Transverse colon (tissue), 4 donors: ENCODE data around the gene HMCN1.

ENCODE experiments used
- CTCF ChIP-seq, 5 experiments: fragments of 200-600 bp in 3 of 5; fragments of 450-650 bp in 2 of 5; sonication (generic) in 3 of 5; IDR thresholded peaks; 1 replicate in 2 of 5; 2 replicates in 3 of 5; pipeline ENCODE4 v1.5.1; 2016 to 2017; ENCODE audit warnings: antibody characterized with exemption in 5 of 5, inconsistent platforms in 3 of 5, mild to moderate bottlenecking in 2 of 5, moderate library complexity in 1 of 5
- POLR2A ChIP-seq: fragments of 450-650 bp; IDR thresholded peaks from one replicate; pipeline ENCODE4 v1.6.1; 2016; ENCODE audit warnings: antibody characterized with exemption, mild to moderate bottlenecking, moderate library complexity
- POLR2AphosphoS5 ChIP-seq, 3 donors: sonication (generic); formaldehyde crosslinking; IDR thresholded peaks; one replicate each; pipeline ENCODE4 v1.6.1; 2016; ENCODE audit warnings: antibody characterized with exemption in 3 of 3

GRCh38 chr1:185917646-185918045, 183.5 kb downstream of the HMCN1 start:
- no peak for TF ChIP-seq CTCF (IDR thresholded peaks at IDR 0.05)
- TF ChIP-seq POLR2A: no peak
- TF ChIP-seq POLR2AphosphoS5 (IDR thresholded peaks at IDR 0.05): no peak
